B cell (primary cell): Measurements from ENCODE around the gene CCL19. TPM values are rescaled to one million over a fixed set of nuclear protein-coding genes. Genes with fewer than 3 reads are reported as not detected.

ENCODE experiments used
- ATAC-seq: fragments of 200-7000 bp; cut with Tn5 transposase; one replicate; pipeline ENCODE4 v1.10.0; 2021; ENCODE audit warnings: low read depth, mild to moderate bottlenecking, moderate number of reproducible peaks, moderate library complexity
- CTCF ChIA-PET: fragments of 350-600 bp; sonication (Branson Sonifier 250); formaldehyde crosslinking; loops from one replicate; lab custom pipeline; 2021; ENCODE audit warnings: antibody characterized with exemption, inconsistent platforms; lab: Charles Lee
- POLR2A ChIA-PET: fragments of 350-600 bp; sonication (Branson Sonifier 250); formaldehyde crosslinking; loops from one replicate; lab custom pipeline; 2021; ENCODE audit warnings: antibody characterized with exemption; lab: Charles Lee
- DNase-seq: peaks from one replicate; pipeline ENCODE4 v3.0.0; 2013
- H2AFZ ChIP-seq: 2 replicates; pipeline ENCODE4 v1.6.1; 2012; ENCODE audit warnings: mild to moderate bottlenecking, low read depth, low read length; ENCODE audit not compliant: insufficient read depth, poor library complexity, severe bottlenecking
- H3K27ac ChIP-seq, 2 donors: 1 replicate in 1 of 2; 2 replicates in 1 of 2; pipeline ENCODE4 v1.5.1; 2012 to 2013; ENCODE audit warnings: low read length in 2 of 2, mild to moderate bottlenecking in 2 of 2, moderate library complexity in 1 of 2
- H3K27me3 ChIP-seq, 4 experiments: fragments of 200-600 bp in 1 of 4; sonication (generic) in 1 of 4; replicated peaks in 1 of 4; 1 replicate in 2 of 4; 2 replicates in 2 of 4; pipeline versions ENCODE4 v1.6.1 to v1.7.0; 2013 to 2016; ENCODE audit warnings: low read length in 3 of 4, mild to moderate bottlenecking in 2 of 4, mixed read lengths in 1 of 4, moderate library complexity in 1 of 4; ENCODE audit not compliant: insufficient read depth in 4 of 4, control insufficient read depth in 3 of 4; ENCODE audit errors: control extremely low read depth in 1 of 4
- H3K36me3 ChIP-seq, 2 experiments: replicated peaks in 1 of 2; 1 replicate in 1 of 2; 2 replicates in 1 of 2; pipeline versions ENCODE4 v1.6.1 to v1.7.1; 2013; ENCODE audit warnings: low read length in 1 of 2; ENCODE audit not compliant: insufficient read depth in 2 of 2, control insufficient read depth in 1 of 2; ENCODE audit errors: control extremely low read depth in 1 of 2, extremely low read depth in 1 of 2
- H3K4me1 ChIP-seq, 2 donors: fragments of 200-600 bp in 1 of 2; sonication (generic) in 1 of 2; 1 replicate in 1 of 2; 2 replicates in 1 of 2; pipeline versions ENCODE4 v1.5.1 to v1.6.1; 2013 to 2017; ENCODE audit warnings: low read length in 2 of 2; ENCODE audit not compliant: control insufficient read depth in 2 of 2, insufficient read depth in 2 of 2
- H3K4me2 ChIP-seq: replicated peaks from 2 replicates; pipeline ENCODE3; 2012; ENCODE audit warnings: mild to moderate bottlenecking, low read depth, low read length; ENCODE audit not compliant: poor library complexity, severe bottlenecking
- H3K4me3 ChIP-seq, 5 experiments: fragments of 200-600 bp in 1 of 5; sonication (generic) in 1 of 5; 1 replicate in 3 of 5; 2 replicates in 2 of 5; pipeline versions ENCODE4 v1.5.1 to v1.7.0; 2011 to 2016; ENCODE audit warnings: low read length in 4 of 5, mild to moderate bottlenecking in 4 of 5, low read depth in 2 of 5, control low read depth in 1 of 5, moderate library complexity in 1 of 5; ENCODE audit not compliant: insufficient read depth in 1 of 5; ENCODE audit errors: control extremely low read depth in 1 of 5, extremely low read depth in 1 of 5
- H3K79me2 ChIP-seq: fragments of 200-600 bp; sonication (generic); one replicate; pipeline ENCODE4 v1.6.0; 2016; ENCODE audit warnings: low read length; ENCODE audit not compliant: control insufficient read depth, insufficient read depth
- H3K9ac ChIP-seq: fragments of 200-600 bp; sonication (generic); 2 replicates; pipeline ENCODE4 v1.6.1; 2017; ENCODE audit warnings: mild to moderate bottlenecking, low read length, moderate library complexity
- H3K9me3 ChIP-seq, 3 donors: one replicate each; pipeline versions ENCODE4 v1.6.1 to v1.7.1; 2013; ENCODE audit warnings: low read length in 2 of 3; ENCODE audit not compliant: control insufficient read depth in 2 of 3, insufficient read depth in 1 of 3; ENCODE audit errors: control extremely low read depth in 1 of 3
- H4K20me1 ChIP-seq: 2 replicates; pipeline ENCODE4 v1.6.0; 2012; ENCODE audit warnings: mild to moderate bottlenecking, low read length; ENCODE audit not compliant: insufficient read depth, control insufficient read depth, poor library complexity, severe bottlenecking
- H3K27ac Mint-ChIP-seq: one replicate; pipeline ENCODE4 v1.8.0; 2021; ENCODE audit warnings: mixed read lengths
- H3K27me3 Mint-ChIP-seq: one replicate; pipeline ENCODE4 v1.8.0; 2021; ENCODE audit warnings: mixed read lengths
- H3K4me1 Mint-ChIP-seq: one replicate; pipeline ENCODE4 v1.8.0; 2021; ENCODE audit warnings: mixed read lengths
- H3K4me3 Mint-ChIP-seq: one replicate; pipeline ENCODE4 v1.8.0; 2021; ENCODE audit warnings: mixed read lengths
- H3K9me3 Mint-ChIP-seq: one replicate; pipeline ENCODE4 v1.8.0; 2022; ENCODE audit warnings: mixed read lengths; ENCODE audit not compliant: insufficient read depth
- CTCF ChIP-seq: fragments of 200-600 bp; IDR thresholded peaks from one replicate; pipeline ENCODE4 v1.8.0; 2022; ENCODE audit warnings: antibody characterized with exemption, mild to moderate bottlenecking
- EZH2 ChIP-seq: IDR thresholded peaks from 2 replicates; pipeline ENCODE4 v1.6.1; 2012; ENCODE audit warnings: borderline replicate concordance, low read depth, mild to moderate bottlenecking, moderate library complexity, low read length; ENCODE audit not compliant: insufficient read depth, poor library complexity, severe bottlenecking
- WGBS: methylation state at CpG from one replicate; pipeline ENCODE4 v1.1.5; 2013; ENCODE audit warnings: missing lambda C conversion rate; ENCODE audit not compliant: insufficient coverage; 5-methylcytosine and 5-hydroxymethylcytosine counted together
- intact Hi-C: fragments of 100-400 bp; cut with micrococcal nuclease; formaldehyde crosslinking; loops from one replicate; pipeline ENCODE4 v1.10.0; 2022
- polyA plus RNA-seq: library from polyadenylated mRNA; depleted of rRNA; stranded (reverse); fragments of >200 nt; gene quantifications from 2 replicates; pipeline ENCODE4 v1.2.3, GENCODE V29; 2012
- total RNA-seq, 2 donors: library from RNA; stranded (reverse); fragments of 120-200 nt in 1 of 2; gene quantifications; 1 replicate in 1 of 2; 2 replicates in 1 of 2; pipeline versions ENCODE4 v1.2.3 to v1.2.4, GENCODE V29; 2013 to 2022

The CCL19 gene
- total and polyA plus RNA-seq, 2 donors (not counting 1 experiment from before 2014, with no cell fraction given) = not detected

- peak overlapping the region; percentile 59 for H3K9ac ChIP-seq
- peaks cover 0 to 23% (median 16%) of the 10 kb centered on the region in 4 experiments for H3K27me3 ChIP-seq
- no peaks in the 10 kb centered on the region for H3K36me3 ChIP-seq
- Mint-ChIP-seq H3K4me3 (peak overlapping the region; percentile 88), H3K27ac (no peak overlapping the region), H3K9me3 (no peaks in the 10 kb centered on the region), H3K4me1 (peaks cover 14% of the 10 kb centered on the region), H3K27me3 (peaks cover 30% of the 10 kb centered on the region)
- H3K4me1 ChIP-seq = peaks cover 10 to 14% of the 10 kb centered on the region in 2 donors
- WGBS = under 1% methylated on average over 17 of the region's 30 CpGs
- DNase-seq (peak; percentile 80), ATAC-seq (peak; percentile 76)
- no peaks in the 10 kb centered on the region for H3K79me2 ChIP-seq
- CTCF ChIA-PET = interaction anchor here (0.6 to 3.0 kb wide), 31 partner anchors 8 to 775 kb away, joined by 3 to 18 read pairs (median 4); partner anchors contain the start of genes CCL21, CCL27, GALT and RPP25L
- no peak overlapping the region for H3K27ac ChIP-seq
- POLR2A ChIA-PET = no interaction called here
- no peak for TF ChIP-seq EZH2
- peak; percentile 97 for TF ChIP-seq CTCF
- intact Hi-C loops = loop anchor here (1.0 to 10.0 kb wide), 6 partner anchors 27 to 283 kb away; partner anchors contain the start of genes DNAJB5, GALT, RPP25L and SIGMAR1
- no peaks in the 10 kb centered on the region for H3K9me3 ChIP-seq
- no peaks in the 10 kb centered on the region for H4K20me1 ChIP-seq
- H3K4me3 ChIP-seq = peak overlapping the region; percentile 12 to 63 (median 55)
- H2AFZ ChIP-seq = peak overlapping the region; percentile 77
- H3K4me2 ChIP-seq = peak overlapping the region; percentile 88
These were observed 11.0 kb upstream of the CCL19 start for GRCh38 chr9:34701769-34702736.
